Measurements from ENCODE around the gene OSER1. TPM values are rescaled to one million over a fixed set of nuclear protein-coding genes. Genes with fewer than 3 reads are reported as not detected.
"Not testable (repeated sequence)": the region's sequence is repeated elsewhere in the genome, so short reads cannot be mapped to it uniquely, and the experiment has no call there.

Gene OSER1
- total and polyA plus RNA-seq, 3 donors from 2014 or later, result 79.0 to 195 (median 80.4) TPM

DNA sequence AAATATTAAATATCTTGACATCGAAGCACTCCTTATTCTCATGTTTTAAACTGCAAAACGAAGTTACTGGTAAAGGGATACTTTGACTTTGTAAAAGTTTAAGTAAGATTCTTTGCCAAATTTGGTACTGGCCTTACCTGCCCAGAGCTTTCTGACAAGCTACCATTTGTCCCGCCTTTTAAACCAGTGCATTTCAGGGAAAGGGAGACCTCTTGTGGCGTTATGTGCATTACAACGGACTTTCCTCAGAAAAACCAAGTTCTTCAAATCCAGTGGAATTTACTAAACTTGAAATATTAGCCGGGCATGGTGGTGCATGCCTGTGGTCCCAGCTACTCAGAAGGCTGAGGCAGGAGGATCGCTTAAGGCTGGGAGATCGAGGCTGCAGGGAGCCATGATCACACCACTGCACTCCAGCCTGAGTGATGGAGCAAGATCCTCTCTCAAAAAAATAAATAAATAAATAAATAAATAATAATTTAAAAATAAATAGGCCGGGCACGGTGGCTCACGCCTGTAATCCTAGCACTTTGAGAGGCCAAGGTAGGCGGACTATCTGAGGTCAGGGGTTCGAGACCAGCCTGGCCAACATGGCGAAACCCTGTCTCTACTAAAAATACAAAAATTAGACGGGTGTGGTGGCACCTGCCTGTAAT is 20.2 kb downstream of the OSER1 start:
- H3K27me3 ChIP-seq; H3K36me3 ChIP-seq (ENCODE audit: low read depth, missing control alignments); H3K27ac ChIP-seq; H3K9me3 ChIP-seq; H3K4me1 ChIP-seq; H3K4me3 ChIP-seq: not testable (repeated sequence)
- 38 to 46% methylated on average over 15 of the region's 15 CpGs for WGBS, 2 donors
- peak; percentile 57 for DNase-seq
- intact Hi-C loops (cut with DNase I; ENCODE audit: low total_unique reads), result loop anchor here (5.0 kb wide), 1 partner anchor 73 kb away; no protein-coding TSS in a partner anchor
- TF ChIP-seq, protein P1, sequence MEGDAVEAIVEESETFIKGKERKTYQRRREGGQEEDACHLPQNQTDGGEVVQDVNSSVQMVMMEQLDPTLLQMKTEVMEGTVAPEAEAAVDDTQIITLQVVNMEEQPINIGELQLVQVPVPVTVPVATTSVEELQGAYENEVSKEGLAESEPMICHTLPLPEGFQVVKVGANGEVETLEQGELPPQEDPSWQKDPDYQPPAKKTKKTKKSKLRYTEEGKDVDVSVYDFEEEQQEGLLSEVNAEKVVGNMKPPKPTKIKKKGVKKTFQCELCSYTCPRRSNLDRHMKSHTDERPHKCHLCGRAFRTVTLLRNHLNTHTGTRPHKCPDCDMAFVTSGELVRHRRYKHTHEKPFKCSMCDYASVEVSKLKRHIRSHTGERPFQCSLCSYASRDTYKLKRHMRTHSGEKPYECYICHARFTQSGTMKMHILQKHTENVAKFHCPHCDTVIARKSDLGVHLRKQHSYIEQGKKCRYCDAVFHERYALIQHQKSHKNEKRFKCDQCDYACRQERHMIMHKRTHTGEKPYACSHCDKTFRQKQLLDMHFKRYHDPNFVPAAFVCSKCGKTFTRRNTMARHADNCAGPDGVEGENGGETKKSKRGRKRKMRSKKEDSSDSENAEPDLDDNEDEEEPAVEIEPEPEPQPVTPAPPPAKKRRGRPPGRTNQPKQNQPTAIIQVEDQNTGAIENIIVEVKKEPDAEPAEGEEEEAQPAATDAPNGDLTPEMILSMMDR (IDR thresholded peaks at IDR 0.05), result peak; percentile 29 to 71 (median 55)

DNA sequence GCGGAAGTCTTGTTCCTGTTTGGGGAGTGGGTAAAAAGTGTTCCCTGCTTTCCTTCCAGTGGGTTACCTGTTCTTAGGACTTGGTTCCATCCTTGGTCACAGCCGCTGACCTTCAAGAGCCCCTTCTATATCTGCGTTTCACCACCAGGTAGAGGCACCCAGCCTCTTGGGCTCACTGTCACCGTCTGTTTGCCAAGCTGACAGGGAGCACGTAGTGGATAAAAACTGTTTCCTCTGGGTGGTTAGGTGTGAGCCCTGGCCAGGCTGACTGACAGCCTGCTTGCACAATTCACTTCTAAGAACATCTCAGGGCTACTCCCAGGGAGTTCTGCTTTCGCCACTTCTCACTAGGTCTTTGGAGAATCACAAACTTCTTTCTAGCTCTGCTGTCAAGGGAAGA is 21.8 kb downstream of the OSER1 start:
- Histone ChIP-seq H3K4me3 (no peak overlapping the region), H3K4me1 (peaks cover 8% of the 10 kb centered on the region), H3K36me3 (ENCODE audit: low read depth, missing control alignments) (no peaks in the 10 kb centered on the region), H3K27me3 (no peaks in the 10 kb centered on the region), H3K27ac (no peak overlapping the region), H3K9me3 (no peaks in the 10 kb centered on the region)
- intact Hi-C loops (cut with DNase I; ENCODE audit: low total_unique reads), result no loop called here
- no peak for DNase-seq
- WGBS, 2 donors, result 76 to 85% methylated on average over 6 of the region's 6 CpGs
- TF ChIP-seq, protein P1 (IDR thresholded peaks at IDR 0.05), result no peak
- no peak for TF ChIP-seq POLR2A (IDR thresholded peaks at IDR 0.05)

DNA sequence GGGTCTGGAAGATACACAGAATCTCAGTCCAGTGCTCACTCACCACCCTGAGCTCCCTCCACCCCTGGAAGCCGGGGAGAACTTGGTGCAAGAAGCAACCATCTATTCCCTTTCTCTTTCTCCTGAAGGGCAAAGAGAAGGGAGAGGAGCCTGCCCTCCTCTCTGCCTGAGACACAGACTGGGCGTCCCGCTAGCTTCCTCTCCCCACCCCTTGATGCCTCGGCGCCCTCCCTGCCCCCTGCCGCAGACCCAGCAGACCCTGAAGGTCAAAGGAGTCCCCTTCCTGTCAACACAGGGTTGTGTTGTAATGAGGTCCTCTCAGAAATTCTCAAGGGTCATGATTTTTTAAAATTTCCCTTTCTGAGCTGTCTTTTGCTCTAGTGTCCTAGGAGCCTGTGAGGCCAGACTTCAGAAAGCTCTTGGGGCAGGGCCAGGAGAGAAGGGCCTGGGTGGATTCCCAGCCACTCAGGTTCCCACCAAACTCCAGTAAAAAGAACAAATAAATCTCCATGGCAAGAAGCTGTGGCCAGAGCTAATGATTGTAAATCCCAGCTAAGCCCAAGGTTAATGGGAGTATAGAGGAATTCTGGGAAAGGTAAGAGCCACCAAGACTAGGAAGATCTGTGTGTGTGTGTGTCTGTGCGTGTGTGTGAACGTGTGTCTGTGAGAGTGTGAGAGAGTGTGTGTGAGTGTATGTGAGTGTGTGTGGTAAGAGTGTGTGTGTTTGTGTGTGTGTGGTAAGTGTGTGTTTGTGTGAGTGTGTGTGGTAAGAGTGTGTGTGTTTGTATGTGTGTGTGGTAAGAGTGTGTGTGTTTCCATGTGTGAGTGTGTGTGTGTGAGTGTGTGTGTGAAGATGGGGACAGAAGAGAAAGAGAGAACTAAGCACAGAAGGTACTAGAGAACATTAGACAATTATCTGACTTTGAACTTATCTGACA is 22.5 kb downstream of the OSER1 start:
- Histone ChIP-seq H3K27me3 (no peaks in the 10 kb centered on the region), H3K36me3 (ENCODE audit: low read depth, missing control alignments) (no peaks in the 10 kb centered on the region), H3K4me3 (peak overlapping the region in 1 of 2 donors; percentile 40), H3K4me1 (peaks cover 8% of the 10 kb centered on the region), H3K9me3 (no peaks in the 10 kb centered on the region), H3K27ac (no peak overlapping the region)
- WGBS, 2 donors, result 33 to 36% methylated on average over 8 of the region's 8 CpGs
- no peak for DNase-seq
- intact Hi-C loops (cut with DNase I; ENCODE audit: low total_unique reads), result no loop called here
- TF ChIP-seq POLR2A (IDR thresholded peaks at IDR 0.05), result no peak
- TF ChIP-seq, protein P1 (IDR thresholded peaks at IDR 0.05), result no peak

- no peaks in the 10 kb centered on the region for H3K27me3 ChIP-seq
- DNase-seq, result no peak
Observed at GRCh38 chr20:44187054-44187771, 23.4 kb downstream of the OSER1 start, which contains the start of gene JPH2. TSS of gene JPH2 (minus strand) at chr20:44187188. CDS start at chr20:44186705, 483 bp downstream.

More at GRCh38 chr20:44187054-44187771, 23.4 kb downstream of the OSER1 start, which contains the start of gene JPH2:
- intact Hi-C loops (cut with DNase I; ENCODE audit: low total_unique reads), result no loop called here
- no peak for TF ChIP-seq POLR2A (IDR thresholded peaks at IDR 0.05)
- TF ChIP-seq, protein P1 (IDR thresholded peaks at IDR 0.05), result no peak
- 3 to 8% methylated on average over 2 to 24 of the region's 24 CpGs for WGBS, 2 donors
- Histone ChIP-seq H3K36me3 (ENCODE audit: low read depth, missing control alignments) (no peaks in the 10 kb centered on the region), H3K4me1 (peaks cover 8% of the 10 kb centered on the region), H3K4me3 (peak within 1 kb of the TSS; percentile 31 to 40), H3K9me3 (no peaks in the 10 kb centered on the region), H3K27ac (no peak within 1 kb of the TSS)

Measured in testis (tissue), 3 donors.